HG03442 (cell line): ENCODE results near the gene SLC5A6.

Experiments
- ATAC-seq: cut with Tn5 transposase; IDR thresholded peaks from one replicate; pipeline ENCODE4 v1.9.1; 2021; ENCODE audit warnings: mild to moderate bottlenecking, moderate library complexity; ENCODE audit not compliant: unreplicated experiment

The SLC5A6 gene

DNA sequence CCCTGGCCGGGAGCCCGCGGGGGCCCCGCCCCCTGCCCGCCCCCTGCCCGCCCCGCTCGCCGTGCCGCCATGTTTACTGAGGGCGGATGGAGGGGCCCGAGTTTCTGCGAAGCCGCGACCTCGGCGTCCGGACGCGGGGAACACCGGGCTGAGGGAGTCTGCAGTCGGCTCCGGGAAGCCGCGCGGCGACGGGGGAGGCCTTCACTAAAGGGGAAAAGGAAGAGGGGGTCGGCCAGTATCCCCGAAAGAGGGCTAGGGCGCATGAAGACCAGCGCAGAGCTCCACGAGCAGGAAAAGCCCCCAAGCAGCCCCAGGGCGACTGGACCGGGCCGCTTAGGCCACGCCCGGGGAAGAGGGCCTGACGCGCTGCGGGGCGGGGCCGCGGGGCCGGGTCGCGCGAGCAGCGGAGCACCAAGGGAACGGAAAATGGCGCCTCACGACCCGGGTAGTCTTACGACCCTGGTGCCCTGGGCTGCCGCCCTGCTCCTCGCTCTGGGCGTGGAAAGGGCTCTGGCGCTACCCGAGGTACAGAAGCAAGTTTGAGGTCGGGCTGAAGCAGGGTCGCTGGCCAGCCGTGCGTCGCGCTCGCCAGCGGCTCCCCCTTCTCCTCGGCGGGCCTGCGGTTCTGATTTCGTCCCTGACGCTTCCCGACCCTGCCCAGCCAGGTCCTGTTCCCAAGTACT lies at the start of gene SLC5A6, which contains the start of gene ATRAID:
Gene SLC5A6 (minus strand): TSS at position 326 of the 683 bp plus-strand sequence. CDS start 4,618 bp downstream, outside the sequence.
Gene ATRAID (plus strand): TSS at position 99 of the 683 bp plus-strand sequence. CDS start 328 bp downstream, at position 427.
- peak; percentile 72 for ATAC-seq

GRCh38 chr2:27261241-27261925 lies 49.3 kb upstream of the SLC5A6 start:
- ATAC-seq: no peak

- no peak for ATAC-seq
Measured at GRCh38 chr2:27258051-27258450, 46.0 kb upstream of the SLC5A6 start.

GRCh38 chr2:27256855-27257454 lies 44.9 kb upstream of the SLC5A6 start:
- no peak for ATAC-seq

- ATAC-seq: no peak
Measured at GRCh38 chr2:27255660-27256059, 43.6 kb upstream of the SLC5A6 start.

GRCh38 chr2:27255187-27255586 lies 43.1 kb upstream of the SLC5A6 start:
- no peak for ATAC-seq

DNA sequence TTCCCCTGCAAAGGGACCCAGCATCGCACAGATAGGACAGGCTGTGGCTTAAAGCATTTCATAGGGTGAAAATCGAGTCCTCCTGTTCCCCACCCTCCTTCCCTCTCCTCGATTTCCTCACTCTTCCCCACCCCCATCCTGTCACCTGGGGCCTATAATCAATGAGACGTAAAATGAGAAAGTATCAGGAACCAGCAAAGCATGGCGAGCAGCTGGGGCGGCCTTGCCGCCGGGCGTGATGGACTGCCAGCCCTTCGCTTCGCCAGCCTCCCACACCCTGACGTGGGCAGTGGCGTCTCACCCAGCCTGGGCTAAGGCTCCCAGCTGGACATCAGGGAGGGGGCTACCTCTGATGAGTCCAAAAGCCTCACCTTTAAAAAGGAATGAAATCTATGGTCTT lies 39.7 kb upstream of the SLC5A6 start:
- ATAC-seq: no peak

GRCh38 chr2:27250652-27251379 lies 38.7 kb upstream of the SLC5A6 start:
- ATAC-seq: no peak

DNA sequence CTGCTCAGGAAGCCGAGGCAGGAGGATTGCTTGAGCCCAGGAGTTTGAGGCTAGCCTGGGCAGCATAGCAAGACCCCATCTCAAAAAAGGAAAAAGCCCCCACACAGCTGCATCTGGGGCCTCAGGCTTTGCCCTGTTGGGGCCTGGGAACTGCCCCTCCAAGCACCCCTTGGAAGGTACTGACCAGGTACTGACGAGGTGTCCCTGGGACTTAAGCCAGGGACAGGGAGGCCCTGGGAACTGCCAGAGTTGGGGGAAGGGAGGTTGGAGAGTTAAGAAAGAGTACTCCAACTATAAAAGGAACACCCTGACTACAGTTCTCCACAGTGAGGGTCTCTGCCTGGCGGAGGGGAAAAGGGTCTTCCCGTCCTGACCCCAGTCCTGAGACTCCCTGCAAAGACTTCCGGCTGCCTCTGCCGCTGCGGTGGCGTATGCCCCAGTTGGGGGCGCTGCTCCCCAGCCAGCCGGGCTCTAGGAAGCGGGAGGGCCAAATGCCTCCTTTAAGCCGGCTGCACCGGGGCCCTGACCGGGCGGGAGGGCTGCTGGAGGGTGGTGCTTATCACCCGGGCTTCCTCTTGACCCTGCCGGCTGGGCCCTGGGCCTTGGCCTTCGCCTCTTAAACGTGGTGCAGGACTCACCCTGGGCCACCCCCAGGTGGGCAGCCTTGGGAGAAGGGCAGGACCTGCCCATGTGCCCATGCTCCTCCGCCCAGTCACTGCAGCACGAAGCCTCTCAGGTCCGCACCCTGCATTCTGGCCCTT lies 38.0 kb upstream of the SLC5A6 start:
- ATAC-seq: no peak

DNA sequence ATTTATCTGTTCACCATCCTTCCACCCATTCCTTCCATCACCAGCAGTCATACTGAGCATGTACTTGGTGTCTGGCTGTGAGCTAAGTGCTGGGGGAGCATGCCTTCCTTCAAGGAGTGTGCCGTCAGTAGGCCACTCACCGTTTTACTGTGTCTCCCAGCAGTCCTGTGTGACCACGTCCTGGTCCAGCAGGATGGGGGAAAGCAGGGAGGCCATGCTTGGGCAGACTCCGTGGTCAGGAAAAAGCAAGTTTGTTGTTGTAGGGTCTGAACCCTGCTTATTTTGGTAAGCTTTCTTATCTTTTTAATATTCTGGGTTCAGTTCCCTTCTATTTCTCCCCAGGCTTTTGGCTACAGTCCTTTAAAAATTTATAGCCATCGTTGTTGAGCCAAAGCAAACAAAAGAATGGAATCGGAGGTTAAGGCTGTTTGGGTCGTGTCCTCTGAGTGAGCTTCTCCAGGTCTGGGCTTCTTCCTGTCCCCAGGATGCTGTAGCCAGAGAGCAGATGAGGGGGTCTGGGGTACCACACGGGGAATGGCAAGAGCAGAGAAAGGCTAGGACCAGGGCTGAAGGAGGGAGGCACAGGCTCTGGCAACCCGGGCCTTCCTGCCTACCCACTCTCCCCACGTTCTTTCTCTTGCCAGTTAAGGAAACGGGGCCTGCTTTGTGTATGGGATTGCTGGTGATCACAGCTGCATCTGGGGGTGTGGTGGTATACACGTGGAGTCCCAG lies 37.3 kb upstream of the SLC5A6 start:
- ATAC-seq: no peak

GRCh38 chr2:27247893-27248292 lies 35.8 kb upstream of the SLC5A6 start:
- ATAC-seq: no peak

DNA sequence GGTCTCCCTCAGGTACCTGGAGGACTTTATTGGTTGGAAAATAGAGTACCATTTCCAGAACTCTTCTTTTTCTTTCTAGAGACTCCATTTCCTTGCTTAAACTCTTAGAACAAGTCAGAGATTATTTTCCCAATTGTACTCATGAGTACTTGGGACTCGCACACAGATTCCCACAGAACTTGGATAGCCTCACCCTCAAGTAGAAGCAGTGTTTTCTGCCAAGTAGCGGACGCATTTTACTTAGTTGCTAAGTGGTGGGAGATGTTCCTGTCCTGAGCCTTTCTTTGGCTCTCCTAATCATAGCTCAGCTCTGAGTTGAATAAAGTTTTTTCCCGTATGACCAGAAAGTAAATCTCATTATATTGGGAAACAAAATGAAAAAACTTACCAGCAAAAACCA lies 33.6 kb upstream of the SLC5A6 start:
- no peak for ATAC-seq

DNA sequence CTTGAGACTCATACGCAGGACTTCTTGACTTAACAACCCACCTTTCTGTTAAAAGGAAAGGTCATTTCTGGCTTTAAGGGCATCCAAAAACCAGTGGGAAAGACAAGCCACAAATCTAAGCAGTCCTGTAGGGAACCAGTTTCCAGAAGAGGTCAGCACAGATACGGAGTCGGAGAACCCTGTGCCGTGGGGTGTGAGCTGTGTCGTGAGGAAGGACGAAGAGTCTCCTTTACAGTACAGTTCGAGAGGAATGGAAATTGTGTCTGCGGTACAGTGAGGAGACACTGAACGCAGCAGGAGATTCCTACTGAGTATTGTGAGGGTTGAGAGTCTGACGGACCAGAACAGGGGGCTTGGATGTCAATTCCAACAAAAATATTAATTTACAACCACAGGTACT lies 33.0 kb upstream of the SLC5A6 start:
- ATAC-seq: no peak

DNA sequence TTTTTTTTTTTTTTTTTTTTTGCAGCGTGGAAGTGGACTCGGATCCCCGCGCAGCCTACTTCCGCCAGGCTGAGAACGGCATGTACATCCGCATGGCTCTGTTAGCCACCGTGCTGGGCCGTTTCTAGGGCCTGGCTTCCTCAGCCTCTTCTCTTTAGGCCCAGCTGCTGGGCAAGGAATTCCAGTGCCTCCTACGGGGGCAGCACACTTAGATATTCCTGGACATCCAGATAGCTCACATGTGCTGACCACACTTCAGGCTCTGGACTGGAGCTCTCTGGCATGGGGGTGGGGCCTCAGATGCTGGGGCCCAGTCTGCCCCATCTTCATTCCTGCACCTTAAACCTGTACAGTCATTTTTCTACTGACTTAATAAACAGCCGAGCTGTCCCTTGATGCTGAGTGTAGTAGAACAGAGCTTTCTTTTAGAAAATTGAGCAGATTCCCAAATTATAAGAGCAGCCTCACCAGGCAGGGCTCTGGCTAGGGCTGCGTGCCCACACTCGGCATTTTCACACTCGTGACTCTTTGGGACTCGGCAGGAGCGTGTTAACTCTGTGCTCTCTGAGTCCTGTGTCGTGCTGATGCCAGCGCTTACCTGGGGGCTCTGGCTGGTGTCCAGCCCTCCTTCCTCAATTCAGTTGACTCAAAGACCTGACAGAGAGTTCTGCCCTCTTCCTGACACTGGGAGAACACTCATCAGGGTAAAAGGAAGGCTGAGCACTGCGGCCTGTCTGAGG lies 31.5 kb upstream of the SLC5A6 start:
- no peak for ATAC-seq

GRCh38 chr2:27242614-27242951 lies 30.5 kb upstream of the SLC5A6 start:
- ATAC-seq: no peak

DNA sequence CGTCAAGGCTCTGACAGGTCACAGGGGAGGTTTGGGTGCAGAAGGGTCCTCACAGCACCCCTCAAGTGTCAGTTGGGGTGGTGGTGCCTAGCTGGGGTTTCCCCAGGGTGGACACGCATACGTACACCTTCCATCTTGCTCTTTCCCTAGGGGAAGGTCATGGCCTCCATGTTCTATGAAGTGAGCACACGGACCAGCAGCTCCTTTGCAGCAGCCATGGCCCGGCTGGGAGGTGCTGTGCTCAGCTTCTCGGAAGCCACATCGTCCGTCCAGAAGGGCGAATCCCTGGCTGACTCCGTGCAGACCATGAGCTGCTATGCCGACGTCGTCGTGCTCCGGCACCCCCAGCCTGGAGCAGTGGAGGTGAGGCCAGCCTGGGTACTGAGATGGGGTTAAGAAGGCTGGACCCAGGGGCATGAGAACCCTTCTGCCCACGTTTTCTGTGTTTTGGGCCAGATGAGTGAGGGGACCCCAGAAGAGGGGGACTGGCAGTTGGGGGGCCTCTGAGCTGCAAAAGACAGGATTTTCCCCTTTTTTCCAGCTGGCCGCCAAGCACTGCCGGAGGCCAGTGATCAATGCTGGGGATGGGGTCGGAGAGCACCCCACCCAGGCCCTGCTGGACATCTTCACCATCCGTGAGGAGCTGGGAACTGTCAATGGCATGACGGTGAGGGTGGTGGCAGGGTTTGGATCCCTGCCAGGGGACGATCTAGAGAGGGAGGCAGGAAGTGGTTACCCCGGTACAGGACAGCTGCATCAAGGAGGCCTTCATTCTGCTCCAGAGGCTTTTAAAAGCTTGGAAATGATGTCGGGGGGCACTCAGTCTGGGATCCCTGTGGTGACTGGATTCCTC lies 29.9 kb upstream of the SLC5A6 start:
- ATAC-seq: no peak

DNA sequence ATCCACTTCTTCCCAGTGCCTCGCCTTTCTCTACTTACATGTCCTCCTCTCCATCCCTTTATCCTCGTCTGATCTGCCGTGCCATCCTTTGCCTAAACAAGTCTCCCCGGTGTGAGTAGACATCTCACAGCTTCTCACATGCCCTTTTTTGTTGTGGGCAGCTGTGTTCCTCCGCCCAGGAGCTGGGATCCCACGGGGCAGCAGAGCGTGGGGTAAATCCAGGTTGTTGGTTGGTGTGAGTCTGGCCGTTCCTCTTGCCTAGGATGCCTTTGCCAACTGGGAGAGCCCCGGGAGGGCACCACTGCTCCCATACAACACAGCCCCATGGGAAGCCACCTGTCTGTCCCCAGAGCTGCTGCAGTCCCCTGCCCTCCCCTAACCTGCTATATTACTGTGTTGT lies 28.3 kb upstream of the SLC5A6 start:
- no peak for ATAC-seq

GRCh38 chr2:27238976-27239375 lies 26.9 kb upstream of the SLC5A6 start:
- ATAC-seq: no peak
